ENCODE results near the gene MRI1. TPM values are rescaled to one million over a fixed set of nuclear protein-coding genes. Genes with fewer than 3 reads are reported as not detected.

Gene MRI1
- total RNA-seq, 1 experiment from 2014 or later = 19.6 TPM

DNA sequence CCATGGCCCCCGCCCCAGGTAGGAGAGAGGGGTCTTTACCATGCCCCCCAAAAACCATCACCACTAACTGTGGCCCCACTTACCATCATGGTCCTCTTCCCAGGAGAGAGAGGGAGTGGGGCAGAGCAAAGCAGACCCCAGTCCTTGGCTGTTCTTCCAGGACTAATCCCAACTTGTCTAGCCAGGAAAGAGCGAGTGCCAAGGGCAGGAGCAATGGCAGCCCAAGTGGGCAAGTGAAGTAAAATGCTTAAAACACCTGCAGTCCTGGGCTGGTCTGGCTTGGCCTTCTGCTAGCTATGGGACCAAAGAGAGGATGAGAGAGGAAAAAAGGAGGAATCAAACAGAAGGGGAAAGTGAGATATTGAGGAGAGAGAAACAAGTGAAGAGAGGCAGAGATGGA, 48.8 kb downstream of the MRI1 start:
- H3K27ac ChIP-seq (ENCODE audit: low read depth, low read length) = no peak overlapping the region
- H3K27me3 ChIP-seq (ENCODE audit: insufficient read depth, low read length) = no peaks in the 10 kb centered on the region
- H3K9me3 ChIP-seq (ENCODE audit: control insufficient read depth in 1 of 2, insufficient read depth in 1 of 2, low read depth in 1 of 2, low read length in 2 of 2) = no peaks in the 10 kb centered on the region
- TF ChIP-seq YY1 (IDR thresholded peaks at IDR 0.05; ENCODE audit: extremely low read depth, insufficient replicate concordance, low read depth, low read length) = no peak
- H3K9me2 ChIP-seq (ENCODE audit: insufficient read depth) = no peaks in the 10 kb centered on the region
- CTCF ChIA-PET = interaction anchor here (1.0 kb wide), 1 partner anchor 49 kb away, joined by 3 read pairs; no protein-coding TSS in a partner anchor
- BruUV-seq (replicated peaks) = no TSS peak
- POLR2A ChIA-PET = no interaction called here
- RAD21 ChIA-PET (ENCODE audit: low non-redundant PET in 1 of 2, low total read pairs in 2 of 2, uncharacterized antibody in 2 of 2, unreplicated experiment in 2 of 2) = no interaction called here
- ATAC-seq = no peak
- peaks cover 3 to 8% of the 10 kb centered on the region in 2 experiments; a peak in 2 of 4 replicates for H3K36me3 ChIP-seq (ENCODE audit: control insufficient read depth in 1 of 2, insufficient read depth in 2 of 2, low read length in 2 of 2)
- intact Hi-C loops (cut with micrococcal nuclease) = no loop called here
- H3K4me3 ChIP-seq (replicated peaks in 1 of 2; ENCODE audit: low read depth in 1 of 2, low read length in 2 of 2) = no peak overlapping the region
- peaks cover 3 to 12% of the 10 kb centered on the region in 2 experiments; a peak in 3 of 4 replicates for H3K4me1 ChIP-seq (ENCODE audit: control insufficient read depth in 1 of 2, insufficient read depth in 2 of 2, low read length in 2 of 2)
- H4K20me1 ChIP-seq (ENCODE audit: insufficient read depth) = no peaks in the 10 kb centered on the region
- H3K79me2 ChIP-seq (ENCODE audit: insufficient read depth, low read length) = no peaks in the 10 kb centered on the region
- H3K4me2 ChIP-seq (ENCODE audit: low read length) = no peak overlapping the region
- no peak for DNase-seq (ENCODE audit: low read depth, low spot score)
- no peak overlapping the region for H3K9ac ChIP-seq (ENCODE audit: low read length)
- no peak overlapping the region for H2AFZ ChIP-seq (ENCODE audit: low read depth, low read length, poor library complexity, severe bottlenecking)

GRCh38 chr19:13814550-13814949, 50.2 kb downstream of the MRI1 start:
- H3K79me2 ChIP-seq (ENCODE audit: insufficient read depth, low read length) = no peaks in the 10 kb centered on the region
- H3K9ac ChIP-seq (ENCODE audit: low read length) = no peak overlapping the region
- H3K4me1 ChIP-seq (ENCODE audit: control insufficient read depth in 1 of 2, insufficient read depth in 2 of 2, low read length in 2 of 2) = peaks cover 3 to 12% of the 10 kb centered on the region in 2 experiments; a peak in 3 of 4 replicates
- no peaks in the 10 kb centered on the region for H4K20me1 ChIP-seq (ENCODE audit: insufficient read depth)
- BruUV-seq (replicated peaks) = no TSS peak
- ATAC-seq (no peak), DNase-seq (ENCODE audit: low read depth, low spot score) (no peak)
- H3K27ac ChIP-seq (ENCODE audit: low read depth, low read length) = no peak overlapping the region
- H3K36me3 ChIP-seq (ENCODE audit: control insufficient read depth in 1 of 2, insufficient read depth in 2 of 2, low read length in 2 of 2) = peaks cover 0 to 2% of the 10 kb centered on the region in 2 experiments; a peak in 2 of 4 replicates
- no peak overlapping the region for H3K4me2 ChIP-seq (ENCODE audit: low read length)
- no peak overlapping the region for H3K4me3 ChIP-seq (replicated peaks in 1 of 2; ENCODE audit: low read depth in 1 of 2, low read length in 2 of 2)
- no peaks in the 10 kb centered on the region for H3K27me3 ChIP-seq (ENCODE audit: insufficient read depth, low read length)
- TF ChIP-seq, protein P1, sequence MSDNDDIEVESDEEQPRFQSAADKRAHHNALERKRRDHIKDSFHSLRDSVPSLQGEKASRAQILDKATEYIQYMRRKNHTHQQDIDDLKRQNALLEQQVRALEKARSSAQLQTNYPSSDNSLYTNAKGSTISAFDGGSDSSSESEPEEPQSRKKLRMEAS (IDR thresholded peaks at IDR 0.05) = no peak
- TF ChIP-seq REST (IDR thresholded peaks at IDR 0.05; ENCODE audit: low read depth) (no peak), CBX3 (IDR thresholded peaks at IDR 0.05; ENCODE audit: low read depth) (no peak), EZH2 (IDR thresholded peaks at IDR 0.05) (no peak), EGR1 (IDR thresholded peaks at IDR 0.05; ENCODE audit: low read depth) (no peak)
- CTCF ChIA-PET = interaction anchor here (0.7 to 0.9 kb wide), 2 partner anchors 48 to 322 kb away, joined by 3 read pairs; no protein-coding TSS in a partner anchor
- H3K9me3 ChIP-seq (ENCODE audit: control insufficient read depth in 1 of 2, insufficient read depth in 1 of 2, low read depth in 1 of 2, low read length in 2 of 2) = no peaks in the 10 kb centered on the region
- H3K9me2 ChIP-seq (ENCODE audit: insufficient read depth) = no peaks in the 10 kb centered on the region
- H2AFZ ChIP-seq (ENCODE audit: low read depth, low read length, poor library complexity, severe bottlenecking) = no peak overlapping the region
- intact Hi-C loops (cut with micrococcal nuclease) = no loop called here
- RAD21 ChIA-PET (ENCODE audit: low non-redundant PET in 1 of 2, low total read pairs in 2 of 2, uncharacterized antibody in 2 of 2, unreplicated experiment in 2 of 2) = no interaction called here
- POLR2A ChIA-PET = interaction anchor here (1.0 kb wide), 1 partner anchor 11 kb away, joined by 3 read pairs; no protein-coding TSS in a partner anchor
